ENCODE results near the gene RARRES2.
"Not testable (repeated sequence)": the region's sequence is repeated elsewhere in the genome, so short reads cannot be mapped to it uniquely, and the experiment has no call there.

Gene RARRES2

GRCh38 chr7:150314639-150315239 is 26.7 kb downstream of the RARRES2 start:
- no peak for DNase-seq

DNA sequence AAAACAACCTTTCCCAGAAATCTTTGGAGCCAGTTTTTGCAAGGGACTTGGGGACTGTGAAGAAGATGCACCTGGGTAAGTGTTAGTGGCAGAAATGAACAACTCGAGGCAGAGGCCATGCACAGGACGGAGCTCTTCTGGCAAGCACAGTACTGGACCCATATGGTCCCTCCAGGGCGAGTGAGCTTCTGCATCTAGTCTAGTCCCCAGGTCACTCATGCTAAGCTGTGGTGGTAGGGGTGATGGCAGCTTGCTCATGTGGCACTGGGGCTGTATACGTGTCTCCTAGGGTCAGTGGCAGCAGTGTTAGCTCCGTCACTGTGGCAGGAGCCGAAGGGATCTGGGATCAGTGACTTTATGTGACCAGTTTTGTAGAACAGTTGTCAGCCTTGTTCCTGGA is 27.6 kb downstream of the RARRES2 start:
- DNase-seq: no peak

DNA sequence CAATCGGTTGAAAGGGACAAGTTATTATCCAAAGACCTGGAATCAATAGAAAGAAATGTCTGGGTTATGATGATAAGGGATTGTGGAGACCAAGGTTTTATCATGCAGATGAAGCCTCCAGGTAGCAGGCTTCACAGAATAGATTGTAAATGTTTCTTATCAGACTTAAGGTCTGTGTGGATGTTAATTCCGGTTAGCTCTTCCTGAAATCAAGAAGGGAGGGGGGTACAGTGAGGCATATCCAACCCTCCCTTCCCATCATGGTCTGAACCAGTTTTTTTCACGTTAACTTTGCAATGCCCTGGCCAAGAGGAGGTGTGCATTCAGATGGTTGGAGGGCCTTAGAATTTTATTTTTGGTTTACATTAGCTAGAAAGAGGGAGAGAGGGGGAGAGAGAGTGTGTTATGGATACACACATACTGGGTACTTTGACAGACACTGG is 28.0 kb downstream of the RARRES2 start:
- DNase-seq: no peak

DNA sequence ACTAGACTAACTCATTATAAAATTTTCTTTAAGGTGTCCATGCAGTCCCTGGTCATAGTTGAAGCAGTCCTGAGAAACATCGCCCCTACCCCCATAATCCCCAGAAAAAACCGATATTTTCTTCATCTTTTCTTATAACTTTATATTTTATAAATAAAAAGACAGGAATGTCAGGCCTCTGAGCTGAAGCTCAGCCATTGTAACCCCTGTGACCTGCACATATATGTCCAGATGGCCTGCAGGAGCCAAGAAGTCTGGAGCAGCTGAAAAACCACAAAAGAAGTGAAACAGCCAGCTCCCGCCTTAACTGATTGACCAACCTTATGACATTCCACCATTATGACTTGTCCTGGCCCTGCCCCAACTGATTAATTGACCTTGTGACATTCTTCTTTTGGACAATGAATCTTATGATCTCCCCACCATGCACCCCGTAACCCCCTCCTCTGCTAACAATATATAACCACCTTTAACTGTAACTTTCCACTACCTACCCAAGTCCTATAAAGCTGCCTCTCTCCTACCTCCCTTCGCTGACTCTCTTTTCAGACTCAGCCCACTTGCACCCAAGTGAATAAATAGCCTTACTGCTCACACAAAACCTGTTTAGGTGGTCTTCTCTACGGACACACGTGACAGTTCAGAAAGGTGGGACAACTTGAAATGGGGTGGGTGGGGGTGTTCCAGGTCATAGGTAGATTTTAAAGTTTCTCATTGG is 28.6 kb downstream of the RARRES2 start:
- not testable (repeated sequence) for DNase-seq

DNA sequence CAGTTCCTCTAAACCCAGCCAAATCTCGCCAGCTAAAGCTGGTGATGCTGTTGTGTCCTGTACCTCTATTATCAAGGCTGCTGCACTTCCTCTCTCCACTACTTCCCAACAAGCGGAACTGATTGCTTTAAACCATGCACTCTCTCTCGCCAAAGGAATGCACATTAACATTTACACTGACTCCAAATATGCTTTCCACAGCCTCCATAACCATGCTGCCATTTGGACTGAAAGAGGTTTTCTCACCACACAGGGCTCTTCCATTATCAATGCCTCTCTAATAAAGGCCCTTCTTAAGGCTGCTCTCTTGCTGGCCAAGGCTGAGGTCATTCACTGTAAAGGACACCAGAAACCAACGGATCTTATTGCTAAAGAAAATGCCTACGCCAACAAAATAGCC is 29.7 kb downstream of the RARRES2 start:
- no peak for DNase-seq

DNA sequence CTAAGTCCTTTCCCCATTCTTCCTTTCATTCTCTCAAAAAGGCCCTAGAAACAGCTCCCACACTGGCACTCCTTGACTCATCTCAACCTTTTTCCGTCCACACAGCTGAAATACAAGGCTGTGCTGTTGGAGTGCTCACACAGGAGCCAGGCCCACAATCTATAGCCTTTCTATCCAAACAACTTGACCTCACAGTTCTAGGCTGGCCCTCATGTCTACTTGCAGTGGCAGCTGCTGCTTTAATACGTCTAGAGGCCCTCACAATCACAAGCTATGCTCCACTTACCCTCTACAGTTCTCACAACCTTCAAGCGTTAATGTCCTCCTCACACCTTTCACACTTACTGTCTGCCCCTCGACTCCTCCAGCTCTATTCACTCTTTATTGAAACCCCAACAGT is 30.3 kb downstream of the RARRES2 start:
- DNase-seq: no peak

DNA sequence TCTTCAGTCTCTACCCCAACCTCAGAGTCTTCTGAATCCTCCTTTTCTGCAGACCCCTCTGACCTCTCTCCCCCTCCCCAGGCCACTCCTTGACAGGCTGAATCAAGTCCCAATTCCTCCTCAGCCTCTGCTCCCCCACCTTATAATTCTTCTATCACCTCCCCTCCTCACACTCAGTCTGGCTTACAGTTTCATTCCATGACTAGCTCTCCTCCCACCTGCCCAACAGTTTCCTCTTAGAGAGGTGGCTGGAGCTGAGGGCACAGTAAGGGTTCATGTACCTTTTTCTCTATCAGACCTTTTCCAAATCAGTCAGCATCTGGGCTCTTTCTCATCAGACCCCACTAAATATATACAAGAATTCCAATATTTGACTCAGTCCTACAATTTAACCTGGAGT is 32.9 kb downstream of the RARRES2 start:
- DNase-seq: no peak

GRCh38 chr7:150307904-150308303 is 33.5 kb downstream of the RARRES2 start:
- DNase-seq: no peak

GRCh38 chr7:150307129-150307528 is 34.3 kb downstream of the RARRES2 start:
- DNase-seq: no peak

- DNase-seq: not testable (repeated sequence)
Measured at GRCh38 chr7:150306377-150306776, 35.1 kb downstream of the RARRES2 start.

DNA sequence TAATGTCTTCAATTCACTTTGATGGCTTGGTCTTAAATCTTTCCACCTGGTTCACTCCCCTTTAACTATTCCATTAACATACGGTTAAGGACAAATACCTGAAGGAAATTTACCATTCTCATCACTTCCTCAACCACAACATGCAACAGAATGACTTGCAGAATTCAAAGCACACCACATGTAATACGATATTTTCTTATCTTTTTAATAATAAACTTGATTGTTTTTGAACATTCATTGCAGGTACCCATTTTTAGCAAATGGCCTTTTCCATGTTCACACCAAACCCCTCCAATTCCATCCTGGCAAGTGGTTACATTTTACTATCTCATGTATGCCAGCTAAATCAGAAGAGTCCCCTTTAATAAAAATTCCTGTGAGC is 35.5 kb downstream of the RARRES2 start:
- not testable (repeated sequence) for DNase-seq

DNA sequence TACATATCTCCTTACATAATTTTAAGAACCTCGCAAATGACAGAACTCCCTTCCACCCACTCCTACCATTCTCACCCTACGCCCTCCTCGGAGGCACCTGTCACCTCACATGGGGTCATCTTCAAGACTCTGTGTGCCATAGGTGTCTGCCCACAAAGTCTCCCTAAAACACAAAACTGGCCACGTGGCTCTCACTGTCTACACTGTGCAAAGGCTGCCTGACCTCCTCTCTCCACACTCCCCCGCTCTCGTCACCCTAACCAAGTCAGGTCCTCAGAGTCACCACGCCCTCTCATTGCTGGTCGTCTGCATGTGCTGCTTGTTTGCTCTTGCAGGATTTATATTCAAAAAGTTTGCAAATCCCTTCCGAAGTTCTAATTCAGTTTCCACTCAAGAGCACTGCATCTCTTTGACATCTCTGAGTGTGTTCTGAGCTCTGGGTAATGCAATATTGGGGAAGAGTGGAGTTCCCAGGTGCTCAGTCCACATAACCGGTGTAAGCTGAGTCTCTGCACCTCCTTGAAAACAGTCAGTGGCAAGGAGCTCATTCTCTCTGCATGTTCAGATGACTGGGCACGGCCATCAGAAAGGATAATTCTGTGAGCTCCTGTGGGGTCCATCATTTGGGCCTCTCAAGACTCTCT is 36.0 kb downstream of the RARRES2 start:
- not testable (repeated sequence) for DNase-seq

DNA sequence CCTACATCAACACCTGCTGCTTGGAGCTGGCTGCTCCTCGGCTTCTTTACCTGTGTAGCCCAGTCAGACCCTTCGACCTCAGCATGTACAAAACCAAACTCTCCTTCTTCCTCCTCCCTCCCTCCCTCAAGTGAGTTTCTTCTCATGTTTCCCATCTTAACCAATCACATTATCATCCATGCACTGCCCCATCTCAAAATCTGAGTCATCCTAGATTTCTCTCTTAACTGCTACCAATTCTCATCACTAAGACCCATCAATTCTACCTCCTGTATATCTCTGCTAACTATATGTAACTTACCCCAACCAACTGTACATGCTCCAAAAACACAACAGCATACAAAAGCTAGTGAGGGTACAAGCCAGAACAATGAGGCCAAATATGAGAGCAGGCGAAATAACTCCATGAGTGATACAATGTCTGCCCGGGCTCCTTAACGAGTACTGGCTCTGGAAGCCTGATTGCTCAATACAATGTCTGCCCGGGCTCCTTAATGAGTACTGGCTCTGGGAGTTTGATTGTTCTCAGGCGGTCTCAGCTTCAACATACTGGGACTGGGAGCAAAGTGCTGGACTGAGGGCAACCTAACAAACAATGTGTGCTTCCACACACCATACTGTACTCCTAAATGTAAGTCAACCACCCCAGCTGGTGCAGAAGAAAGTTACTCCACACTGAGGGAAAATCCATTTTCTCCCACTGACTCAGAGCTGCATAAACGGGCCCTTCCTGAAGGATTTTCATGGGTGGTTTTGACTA is 36.8 kb downstream of the RARRES2 start:
- DNase-seq: not testable (repeated sequence)

- not testable (repeated sequence) for DNase-seq
Measured at GRCh38 chr7:150302908-150303310, 38.5 kb downstream of the RARRES2 start.

DNA sequence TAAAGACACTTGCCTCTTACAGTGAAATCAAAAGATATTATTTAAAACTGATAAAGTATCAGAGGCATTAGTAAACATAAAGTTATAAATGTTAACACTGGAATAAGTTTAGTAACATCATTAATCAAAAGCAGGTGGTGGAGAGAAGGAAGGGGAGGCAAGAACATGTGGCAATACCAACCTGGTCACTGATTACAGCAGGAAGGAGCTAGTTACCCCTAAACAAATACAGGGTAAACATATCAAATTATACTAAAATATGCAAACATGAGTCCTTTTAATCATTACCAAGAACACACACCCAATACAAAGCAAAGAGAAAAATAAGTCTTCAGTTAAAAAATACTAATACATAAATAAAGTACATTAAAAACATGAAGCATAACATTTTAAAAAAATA is 43.5 kb downstream of the RARRES2 start:
- DNase-seq: not testable (repeated sequence)

- not testable (repeated sequence) for DNase-seq
Measured at GRCh38 chr7:150296802-150297201, 44.6 kb downstream of the RARRES2 start.

DNA sequence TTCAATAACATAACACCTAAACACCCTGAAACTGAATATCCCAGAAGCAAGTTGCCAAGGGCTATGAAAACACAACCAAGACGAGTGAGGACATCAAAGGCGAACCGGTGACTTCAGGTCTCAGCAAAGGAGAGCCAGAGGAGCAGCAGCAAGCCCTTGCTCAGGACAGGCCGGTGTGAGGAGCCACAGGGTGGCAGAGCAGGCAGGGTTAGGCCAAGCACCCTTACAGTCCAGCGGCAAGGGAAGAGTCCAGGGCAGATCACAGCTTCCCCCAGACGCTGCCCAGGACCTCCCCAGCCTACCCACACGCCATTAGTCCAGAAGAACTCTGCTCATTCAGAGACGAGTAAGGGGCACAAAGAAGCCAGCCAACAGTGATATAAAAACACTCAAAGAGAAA is 45.8 kb downstream of the RARRES2 start:
- not testable (repeated sequence) for DNase-seq

DNA sequence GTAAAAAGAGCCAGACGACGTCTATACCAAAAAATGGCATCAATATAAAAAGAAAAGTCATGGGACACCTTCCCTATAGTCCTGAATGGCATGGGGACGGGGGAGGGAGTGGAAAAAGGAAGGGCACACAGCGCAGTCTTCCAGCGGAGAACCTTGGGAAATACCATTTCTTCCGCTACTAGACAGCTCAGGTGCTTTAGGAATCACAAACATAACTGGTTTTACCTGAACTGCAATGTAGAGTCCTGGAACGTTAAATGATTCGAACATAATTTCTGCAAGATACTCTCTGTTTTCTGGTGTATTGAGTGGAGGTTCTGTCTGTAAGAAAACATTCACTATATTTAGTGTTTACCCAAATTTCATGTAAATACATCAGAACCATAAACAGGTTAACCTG is 46.4 kb downstream of the RARRES2 start:
- DNase-seq: not testable (repeated sequence)

DNA sequence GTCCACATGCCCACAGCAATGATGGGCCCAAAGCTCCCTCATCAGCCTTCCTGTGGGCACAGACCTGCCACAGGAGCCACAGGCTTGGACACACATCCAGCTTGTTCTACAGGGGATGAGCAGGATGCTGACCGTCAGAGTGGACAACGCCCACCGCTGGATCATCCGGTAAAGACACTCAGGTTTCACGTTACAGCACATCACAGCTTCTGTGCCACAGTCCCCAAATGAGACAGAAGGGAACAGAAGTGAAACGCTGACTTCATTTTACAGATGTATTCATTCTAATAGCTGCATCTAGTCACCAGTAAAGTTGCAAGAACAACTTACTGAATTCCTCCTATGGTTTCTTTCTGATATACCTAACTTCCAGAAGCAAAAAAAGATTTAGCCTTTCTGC is 51.1 kb downstream of the RARRES2 start:
- DNase-seq: not testable (repeated sequence)

DNA sequence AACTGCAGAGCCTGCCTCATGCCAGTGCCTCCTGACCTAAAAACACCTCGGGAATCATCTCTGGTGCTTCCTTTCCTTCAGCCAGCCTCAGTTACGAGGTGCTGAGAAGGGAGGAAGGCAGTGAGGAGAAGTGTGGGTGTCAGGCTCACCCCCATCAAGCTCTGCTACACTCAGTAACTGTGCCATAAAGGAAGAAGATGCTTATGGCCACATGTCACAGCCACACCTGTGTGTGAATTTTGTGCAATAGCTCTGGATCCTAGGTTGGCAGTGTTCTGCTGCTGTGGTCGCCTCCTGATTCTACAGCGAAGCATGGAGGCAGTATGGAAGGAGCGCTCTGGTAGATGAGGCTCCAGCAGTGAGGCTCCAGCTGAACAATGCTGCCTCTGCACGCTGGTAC is 52.6 kb downstream of the RARRES2 start:
- DNase-seq: not testable (repeated sequence)

All from NCI-H446 (cell line).